Neuron (in vitro differentiated cells): ENCODE results near the gene HNRNPAB.

Source experiments
- H2AFZ ChIP-seq: one replicate; pipeline ENCODE4 v1.6.1; 2013; ENCODE audit warnings: low read depth, mild to moderate bottlenecking, inconsistent platforms, low read length, moderate library complexity
- H3K27me3 ChIP-seq: one replicate; pipeline ENCODE4 v1.6.1; 2013; ENCODE audit warnings: low read length; ENCODE audit not compliant: insufficient read depth
- H3K36me3 ChIP-seq: one replicate; pipeline ENCODE4 v1.6.1; 2013; ENCODE audit warnings: low read length; ENCODE audit not compliant: insufficient read depth
- H3K4me1 ChIP-seq: one replicate; pipeline ENCODE4 v1.6.1; 2013; ENCODE audit warnings: low read length; ENCODE audit not compliant: insufficient read depth
- H3K4me3 ChIP-seq: 2 replicates; pipeline ENCODE4 v1.5.1; 2013; ENCODE audit warnings: mild to moderate bottlenecking, low read length, moderate library complexity
- H3K9me3 ChIP-seq: one replicate; pipeline ENCODE4 v1.6.1; 2013; ENCODE audit warnings: low read length

HNRNPAB gene

GRCh38 chr5:178201221-178201926 is 3.0 kb upstream of the HNRNPAB start:
- Histone ChIP-seq H2AFZ (no peak overlapping the region), H3K9me3 (no peaks in the 10 kb centered on the region), H3K4me1 (peaks cover 11% of the 10 kb centered on the region)

GRCh38 chr5:178201927-178202235 is 2.5 kb upstream of the HNRNPAB start:
- Histone ChIP-seq H3K9me3 (no peaks in the 10 kb centered on the region), H2AFZ (no peak overlapping the region), H3K4me1 (peaks cover 16% of the 10 kb centered on the region), H3K27me3 (no peaks in the 10 kb centered on the region), H3K4me3 (no peak overlapping the region), H3K36me3 (peaks cover 16% of the 10 kb centered on the region)

More at GRCh38 chr5:178201221-178201926, 3.0 kb upstream of the HNRNPAB start:
- Histone ChIP-seq H3K27me3 (no peaks in the 10 kb centered on the region), H3K36me3 (peaks cover 10% of the 10 kb centered on the region), H3K4me3 (no peak overlapping the region)

- no peaks in the 10 kb centered on the region for H3K27me3 ChIP-seq
- peaks cover 22% of the 10 kb centered on the region for H3K36me3 ChIP-seq
- H3K4me3 ChIP-seq = no peak overlapping the region
- no peak overlapping the region for H2AFZ ChIP-seq
- no peaks in the 10 kb centered on the region for H3K9me3 ChIP-seq
- H3K4me1 ChIP-seq = peaks cover 22% of the 10 kb centered on the region
These were observed 1.8 kb upstream of the HNRNPAB start for GRCh38 chr5:178202541-178202940.

GRCh38 chr5:178203670-178204181 is 607 bp upstream of the HNRNPAB start:
- Histone ChIP-seq H3K27me3 (no peaks in the 10 kb centered on the region), H3K9me3 (no peaks in the 10 kb centered on the region), H3K4me3 (peak overlapping the region; percentile 96), H2AFZ (peak overlapping the region; percentile 49), H3K4me1 (peaks cover 26% of the 10 kb centered on the region), H3K36me3 (peaks cover 33% of the 10 kb centered on the region)

- Histone ChIP-seq H3K9me3 (no peaks in the 10 kb centered on the region), H3K27me3 (no peaks in the 10 kb centered on the region), H3K4me1 (peaks cover 26% of the 10 kb centered on the region), H2AFZ (no peak overlapping the region), H3K36me3 (peaks cover 48% of the 10 kb centered on the region), H3K4me3 (peak overlapping the region; percentile 96)
These were observed 809 bp downstream of the HNRNPAB start for GRCh38 chr5:178204935-178205748.

GRCh38 chr5:178205749-178206047 is 1.4 kb downstream of the HNRNPAB start:
- peaks cover 26% of the 10 kb centered on the region for H3K4me1 ChIP-seq
- H3K4me3 ChIP-seq = peak overlapping the region; percentile 96
- H3K27me3 ChIP-seq = no peaks in the 10 kb centered on the region
- no peaks in the 10 kb centered on the region for H3K9me3 ChIP-seq
- H2AFZ ChIP-seq = no peak overlapping the region
- peaks cover 53% of the 10 kb centered on the region for H3K36me3 ChIP-seq

GRCh38 chr5:178206166-178207101 is 2.1 kb downstream of the HNRNPAB start:
- H3K27me3 ChIP-seq = no peaks in the 10 kb centered on the region
- peaks cover 60% of the 10 kb centered on the region for H3K36me3 ChIP-seq
- H3K4me3 ChIP-seq = peak overlapping the region; percentile 96
- no peaks in the 10 kb centered on the region for H3K9me3 ChIP-seq
- peaks cover 26% of the 10 kb centered on the region for H3K4me1 ChIP-seq
- H2AFZ ChIP-seq = no peak overlapping the region

GRCh38 chr5:178207183-178207916 is 3.0 kb downstream of the HNRNPAB start:
- Histone ChIP-seq H3K27me3 (no peaks in the 10 kb centered on the region), H3K4me3 (no peak overlapping the region), H2AFZ (no peak overlapping the region), H3K4me1 (peaks cover 26% of the 10 kb centered on the region), H3K9me3 (no peaks in the 10 kb centered on the region), H3K36me3 (peaks cover 69% of the 10 kb centered on the region)

- no peak overlapping the region for H3K4me3 ChIP-seq
These were observed 3.6 kb downstream of the HNRNPAB start for GRCh38 chr5:178207917-178208280.

GRCh38 chr5:178208540-178209227 is 4.4 kb downstream of the HNRNPAB start:
- no peak overlapping the region for H3K4me3 ChIP-seq
- no peak overlapping the region for H2AFZ ChIP-seq
- H3K27me3 ChIP-seq = no peaks in the 10 kb centered on the region
- peaks cover 26% of the 10 kb centered on the region for H3K4me1 ChIP-seq
- peaks cover 83% of the 10 kb centered on the region for H3K36me3 ChIP-seq
- H3K9me3 ChIP-seq = no peaks in the 10 kb centered on the region

More at GRCh38 chr5:178207917-178208280, 3.6 kb downstream of the HNRNPAB start:
- H3K36me3 ChIP-seq = peaks cover 75% of the 10 kb centered on the region
- H3K27me3 ChIP-seq = no peaks in the 10 kb centered on the region
- H2AFZ ChIP-seq = no peak overlapping the region
- H3K9me3 ChIP-seq = no peaks in the 10 kb centered on the region
- H3K4me1 ChIP-seq = peaks cover 26% of the 10 kb centered on the region

- no peak overlapping the region for H2AFZ ChIP-seq
- peaks cover 26% of the 10 kb centered on the region for H3K4me1 ChIP-seq
- H3K9me3 ChIP-seq = no peaks in the 10 kb centered on the region
- no peaks in the 10 kb centered on the region for H3K27me3 ChIP-seq
- no peak overlapping the region for H3K4me3 ChIP-seq
- H3K36me3 ChIP-seq = peaks cover 91% of the 10 kb centered on the region
These were observed 5.2 kb downstream of the HNRNPAB start for GRCh38 chr5:178209334-178210072.
